K562 (cell line): ENCODE measurements around the gene ZNF30. TPM values are rescaled to one million over a fixed set of nuclear protein-coding genes. Genes with fewer than 3 reads are reported as not detected.

ENCODE experiments used
- ATAC-seq: fragments of 200-7000 bp; cut with Tn5 transposase; 3 replicates; pipeline ENCODE4 v1.9.1; 2020; ENCODE audit warnings: moderate library complexity
- BruUV-seq: library from RNA; stranded (reverse); fragments of 400-500 nt; replicated peaks from 2 replicates; lab custom pipeline; 2021; lab: Mats Ljungman, UMichigan
- CTCF ChIA-PET: fragments of 300-600 bp; formaldehyde crosslinking; extraction: SDS; loops from one replicate; lab custom pipeline; 2021; ENCODE audit warnings: low intra/inter-chr PET ratio; lab: Yijun Ruan, JAX
- POLR2A ChIA-PET: fragments of 300-600, 350-650 bp; sonication (Branson Sonifier 250); formaldehyde crosslinking; extraction: SDS; loops from one replicate; lab custom pipeline; 2021; ENCODE audit warnings: antibody characterized with exemption, inconsistent platforms; lab: Yijun Ruan, JAX
- DNase-seq, 4 experiments: peaks; one replicate each; pipeline versions ENCODE4 v3.0.0 to v3.0.0-alpha.2; 2011 to 2018; ENCODE audit warnings: low spot score in 3 of 4, mixed read lengths in 3 of 4; ENCODE audit errors: extremely low read depth in 1 of 4
- FAIRE-seq: peaks from 2 replicates; lab custom pipeline; 2011; peaks lifted over from hg19 to GRCh38; lab: Jason Lieb, UNC
- H2AFZ ChIP-seq: 2 replicates; pipeline ENCODE4 v1.6.0; 2011; ENCODE audit warnings: low read depth, low read length, control low read depth, inconsistent platforms
- H3K27ac ChIP-seq: fragments of 200-600 bp; 3 replicates; pipeline ENCODE4 v1.8.0; 2011; ENCODE audit warnings: low read depth, mild to moderate bottlenecking, control low read depth, inconsistent platforms, low read length, moderate library complexity, mixed read lengths; ENCODE audit errors: extremely low read depth
- H3K27me3 ChIP-seq, 2 experiments: fragments of 300-600 bp in 1 of 2; 2 replicates in 1 of 2; 3 replicates in 1 of 2; pipeline versions ENCODE4 v1.6.0 to v1.8.0; 2011; ENCODE audit warnings: inconsistent platforms in 2 of 2, low read length in 2 of 2, mild to moderate bottlenecking in 1 of 2, mixed read lengths in 1 of 2, moderate library complexity in 1 of 2; ENCODE audit not compliant: control insufficient read depth in 2 of 2, insufficient read depth in 2 of 2
- H3K36me3 ChIP-seq: fragments of 300-600 bp; 3 replicates; pipeline ENCODE4 v1.8.0; 2011; ENCODE audit warnings: mild to moderate bottlenecking, low read length, inconsistent platforms; ENCODE audit not compliant: control insufficient read depth, insufficient read depth
- H3K4me1 ChIP-seq, 2 experiments: fragments of 200-600 bp in 1 of 2; replicated peaks in 1 of 2; 2 replicates in 1 of 2; 3 replicates in 1 of 2; pipeline versions ENCODE4 v1.5.1 to v1.8.0; 2011; ENCODE audit warnings: inconsistent platforms in 2 of 2, low read length in 2 of 2, mild to moderate bottlenecking in 1 of 2, mixed read lengths in 1 of 2, moderate library complexity in 1 of 2; ENCODE audit not compliant: control insufficient read depth in 2 of 2, insufficient read depth in 2 of 2
- H3K4me2 ChIP-seq: 2 replicates; pipeline ENCODE4 v1.6.1; 2011; ENCODE audit warnings: low read length, control low read depth, inconsistent platforms, mixed read lengths; ENCODE audit not compliant: insufficient read depth
- H3K4me3 ChIP-seq: fragments of 200-600 bp; sonication (generic), shearing (Covaris generic); 2 replicates; pipeline ENCODE4 v1.5.1; 2016; ENCODE audit warnings: control low read depth, inconsistent platforms
- H3K79me2 ChIP-seq: fragments of 200-600 bp; 3 replicates; pipeline ENCODE4 v1.8.0; 2011; ENCODE audit warnings: low read length, inconsistent platforms; ENCODE audit not compliant: control insufficient read depth, insufficient read depth
- H3K9ac ChIP-seq, 2 experiments: 2 replicates each; pipeline versions ENCODE4 v1.6.0 to v1.6.1; 2011; ENCODE audit warnings: low read depth in 2 of 2, low read length in 2 of 2, control low read depth in 1 of 2, inconsistent platforms in 1 of 2, mild to moderate bottlenecking in 1 of 2, mixed read lengths in 1 of 2; ENCODE audit not compliant: insufficient read depth in 1 of 2
- H3K9me1 ChIP-seq: one replicate; pipeline ENCODE4 v1.6.0; 2011; ENCODE audit warnings: inconsistent platforms, mild to moderate bottlenecking, low read length, moderate library complexity; ENCODE audit not compliant: control insufficient read depth, insufficient read depth
- H3K9me3 ChIP-seq: replicated peaks from 2 replicates; pipeline ENCODE4 v1.5.1; 2011; ENCODE audit warnings: low read depth, low read length, inconsistent platforms; ENCODE audit not compliant: control insufficient read depth, insufficient read depth
- H4K20me1 ChIP-seq: replicated peaks from 2 replicates; pipeline ENCODE4 v1.6.1; 2011; ENCODE audit warnings: low read length, inconsistent platforms, mixed read lengths; ENCODE audit not compliant: control insufficient read depth, insufficient read depth
- ARID2 ChIP-seq: fragments of 450-650 bp; IDR thresholded peaks from 2 replicates; pipeline ENCODE4 v1.6.1; 2017; ENCODE audit warnings: antibody characterized with exemption, mild to moderate bottlenecking
- BCLAF1 ChIP-seq, 2 experiments: fragments of 450-650 bp in 1 of 2; IDR thresholded peaks; 2 replicates each; pipeline ENCODE4 v1.6.1; 2011 to 2017; ENCODE audit warnings: low read depth in 2 of 2, antibody characterized with exemption in 1 of 2, borderline replicate concordance in 1 of 2, low read length in 1 of 2, mild to moderate bottlenecking in 1 of 2, mixed read lengths in 1 of 2; ENCODE audit not compliant: control insufficient read depth in 1 of 2
- DDX20 ChIP-seq: fragments of 450-650 bp; IDR thresholded peaks from 2 replicates; pipeline ENCODE4 v1.6.1; 2016; ENCODE audit warnings: missing genetic modification characterization, low read depth, mild to moderate bottlenecking, missing compliant biosample characterization, moderate library complexity
- KLF1 ChIP-seq: fragments of 450-650 bp; IDR thresholded peaks from 2 replicates; pipeline ENCODE4 v1.6.1; 2016; ENCODE audit warnings: missing genetic modification characterization, missing compliant biosample characterization
- MBD2 ChIP-seq: sonication (generic); IDR thresholded peaks from 2 replicates; pipeline ENCODE4 v1.6.1; 2016; ENCODE audit warnings: low read depth, borderline replicate concordance
- NEUROD1 ChIP-seq: fragments of 150-350 bp; IDR thresholded peaks from 2 replicates; pipeline ENCODE4 v1.6.1; 2014; ENCODE audit warnings: borderline replicate concordance, low read length, low read depth; ENCODE audit not compliant: partially characterized antibody
- THRA ChIP-seq: fragments of 450-650 bp; IDR thresholded peaks from 2 replicates; pipeline ENCODE4 v1.6.1; 2017; ENCODE audit warnings: mild to moderate bottlenecking, moderate library complexity
- TRIM24 ChIP-seq, 2 experiments: fragments of 450-650 bp; IDR thresholded peaks; 2 replicates each; pipeline ENCODE4 v1.6.1; 2016
- TRIM28 ChIP-seq: fragments of 450-650 bp; IDR thresholded peaks from 2 replicates; pipeline ENCODE4 v1.6.1; 2017
- ZNF41 ChIP-seq: fragments of 250-450 bp; sonication (Bioruptor Pico); conservative IDR thresholded peaks from 2 replicates; pipeline ENCODE4 v1.4.0; 2020; ENCODE audit warnings: mild to moderate bottlenecking
- WGBS: fragments of 100-300 bp; shearing (Covaris generic); methylation state at CpG from one replicate; pipeline ENCODE4 v1.1.6; 2016; ENCODE audit warnings: low coverage, mixed read lengths; ENCODE audit not compliant: insufficient coverage; ENCODE audit errors: missing lambda C conversion rate; 5-methylcytosine and 5-hydroxymethylcytosine counted together
- in situ Hi-C: fragments of 300-500 bp; cut with MboI; formaldehyde crosslinking; loops from 4 replicates; pipeline ENCODE4 v1.15.0; 2018; ENCODE audit warnings: inconsistent platforms, mixed read lengths
- intact Hi-C: fragments of 100-400 bp; cut with micrococcal nuclease; formaldehyde crosslinking; loops from 2 replicates; pipeline ENCODE4 v1.14.2; 2022
- polyA plus RNA-seq, 8 experiments: library from polyadenylated mRNA; depleted of rRNA in 4 of 8; stranded (reverse) in 5 of 8; unstranded in 3 of 8; fragments of >200 nt; fragmentation: Nextera tagmentation in 2 of 8; fragmentation: Illumina TruSeq in 1 of 8; extraction: Ambion mirVana in 2 of 8; extraction: Trizol in 1 of 8; gene quantifications; 2 replicates each; pipeline versions ENCODE4 v1.2.1 to v1.2.3, GENCODE V29; 2011 to 2014; ENCODE audit warnings: inconsistent platforms in 1 of 8, missing spikeins in 1 of 8
- total RNA-seq, 7 experiments: library from RNA; depleted of rRNA in 6 of 7; stranded (reverse); fragments of >200 nt in 6 of 7; fragmentation: Illumina TruSeq in 2 of 7; extraction: Trizol in 2 of 7; gene quantifications; 2 replicates each; pipeline versions ENCODE4 v1.2.1 to v1.2.3, GENCODE V29; 2011 to 2021; ENCODE audit warnings: low replicate concordance in 1 of 7

ZNF30 gene
- total and polyA plus RNA-seq, 9 of the 15 experiments (the other 6 are each of a cell fraction or from before 2014, with no cell fraction given): 7.3 to 13.4 (median 10.6) TPM

- in situ Hi-C loops (no loop called here), intact Hi-C loops (no loop called here)
- no peaks in the 10 kb centered on the region for H4K20me1 ChIP-seq
- H3K4me3 ChIP-seq: no peak overlapping the region
- 36% methylated on average over 4 of the region's 4 CpGs for WGBS
- no peak overlapping the region for H2AFZ ChIP-seq
- TF ChIP-seq THRA: no peak
- peaks cover 6 to 8% of the 10 kb centered on the region in 2 experiments; a peak in 3 of 5 replicates for H3K4me1 ChIP-seq
- FAIRE-seq: no peak
- no peaks in the 10 kb centered on the region for H3K79me2 ChIP-seq
- CTCF ChIA-PET: no interaction called here
- H3K36me3 ChIP-seq: no peaks in the 10 kb centered on the region
- no peak overlapping the region for H3K27ac ChIP-seq
- peaks cover 6% of the 10 kb centered on the region for H3K9me3 ChIP-seq
- POLR2A ChIA-PET: interaction anchor here (0.6 to 1.0 kb wide), 2 partner anchors 9 to 743 kb away, joined by 3 read pairs; no protein-coding TSS in a partner anchor
- H3K9me1 ChIP-seq: no peaks in the 10 kb centered on the region
- H3K4me2 ChIP-seq: no peak overlapping the region
- H3K9ac ChIP-seq: no peak overlapping the region
- ATAC-seq: no peak
- H3K27me3 ChIP-seq: no peaks in the 10 kb centered on the region
- no TSS peak for BruUV-seq
- no peak for DNase-seq
Measured at GRCh38 chr19:34983786-34984185, 57.1 kb downstream of the ZNF30 start.

- Histone ChIP-seq H4K20me1 (no peaks in the 10 kb centered on the region), H3K36me3 (no peaks in the 10 kb centered on the region), H3K4me1 (peaks cover 6 to 8% of the 10 kb centered on the region in 2 experiments; a peak in 3 of 5 replicates), H3K27me3 (0 out of 5 replicates have a peak, but pooled peaks cover 0 to 4% of the 10 kb centered on the region in 2 experiments), H3K4me3 (no peak overlapping the region), H3K9ac (no peak overlapping the region), H3K9me1 (no peaks in the 10 kb centered on the region), H3K79me2 (no peaks in the 10 kb centered on the region), H3K4me2 (no peak overlapping the region), H3K27ac (no peak overlapping the region), H3K9me3 (peaks cover 6% of the 10 kb centered on the region), H2AFZ (no peak overlapping the region)
- 7% methylated on average over 3 of the region's 3 CpGs for WGBS
- ATAC-seq (no peak), DNase-seq (no peak), FAIRE-seq (no peak)
- in situ Hi-C loops: no loop called here
- ChIA-PET POLR2A (interaction anchor here (0.6 to 1.0 kb wide), 2 partner anchors 9 to 1580 kb away, joined by 3 read pairs; no protein-coding TSS in a partner anchor), CTCF (no interaction called here)
- intact Hi-C loops: no loop called here
- no TSS peak for BruUV-seq
- TF ChIP-seq BCLAF1 (IDR thresholded peaks at IDR 0.05; ENCODE audit: borderline replicate concordance in 1 of 2, control insufficient read depth in 1 of 2, low read depth in 2 of 2, low read length in 1 of 2) (no peak), ZNF41 (CRISPR knock-in tag) (no peak), DDX20 (tag) (no peak), KLF1 (tag) (no peak), TRIM28 (peak; percentile 95), NEUROD1 (no peak), TRIM24 (IDR thresholded peaks at IDR 0.05) (peak; percentile 16 to 68; a peak in 2 of 4 replicates), MBD2 (no peak), ARID2 (no peak)
Measured at GRCh38 chr19:34984287-34984686, 57.6 kb downstream of the ZNF30 start.
